Measurements from ENCODE around the gene EHHADH. TPM values are rescaled to one million over a fixed set of nuclear protein-coding genes. Genes with fewer than 3 reads are reported as not detected.

EHHADH gene
- total RNA-seq, 2 donors from 2014 or later, result 2.0 to 3.1 TPM

- DNase-seq (ENCODE audit: low spot score), result no peak
- TF ChIP-seq, protein P1, sequence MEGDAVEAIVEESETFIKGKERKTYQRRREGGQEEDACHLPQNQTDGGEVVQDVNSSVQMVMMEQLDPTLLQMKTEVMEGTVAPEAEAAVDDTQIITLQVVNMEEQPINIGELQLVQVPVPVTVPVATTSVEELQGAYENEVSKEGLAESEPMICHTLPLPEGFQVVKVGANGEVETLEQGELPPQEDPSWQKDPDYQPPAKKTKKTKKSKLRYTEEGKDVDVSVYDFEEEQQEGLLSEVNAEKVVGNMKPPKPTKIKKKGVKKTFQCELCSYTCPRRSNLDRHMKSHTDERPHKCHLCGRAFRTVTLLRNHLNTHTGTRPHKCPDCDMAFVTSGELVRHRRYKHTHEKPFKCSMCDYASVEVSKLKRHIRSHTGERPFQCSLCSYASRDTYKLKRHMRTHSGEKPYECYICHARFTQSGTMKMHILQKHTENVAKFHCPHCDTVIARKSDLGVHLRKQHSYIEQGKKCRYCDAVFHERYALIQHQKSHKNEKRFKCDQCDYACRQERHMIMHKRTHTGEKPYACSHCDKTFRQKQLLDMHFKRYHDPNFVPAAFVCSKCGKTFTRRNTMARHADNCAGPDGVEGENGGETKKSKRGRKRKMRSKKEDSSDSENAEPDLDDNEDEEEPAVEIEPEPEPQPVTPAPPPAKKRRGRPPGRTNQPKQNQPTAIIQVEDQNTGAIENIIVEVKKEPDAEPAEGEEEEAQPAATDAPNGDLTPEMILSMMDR (IDR thresholded peaks at IDR 0.05), result no peak
- Histone ChIP-seq H3K27me3 (replicated peaks; ENCODE audit: insufficient read depth) (no peaks in the 10 kb centered on the region), H3K27ac (no peak overlapping the region), H3K9me3 (no peaks in the 10 kb centered on the region), H3K4me1 (ENCODE audit: control insufficient read depth in 1 of 2, low read depth in 2 of 2) (no peaks in the 10 kb centered on the region), H3K4me3 (no peak overlapping the region), H3K36me3 (no peaks in the 10 kb centered on the region)
- no peak for ATAC-seq (ENCODE audit: insufficient number of reproducible peaks, low FRiP score, low read depth)
Measured at GRCh38 chr3:185199206-185199605, 54.6 kb downstream of the EHHADH start.

DNA sequence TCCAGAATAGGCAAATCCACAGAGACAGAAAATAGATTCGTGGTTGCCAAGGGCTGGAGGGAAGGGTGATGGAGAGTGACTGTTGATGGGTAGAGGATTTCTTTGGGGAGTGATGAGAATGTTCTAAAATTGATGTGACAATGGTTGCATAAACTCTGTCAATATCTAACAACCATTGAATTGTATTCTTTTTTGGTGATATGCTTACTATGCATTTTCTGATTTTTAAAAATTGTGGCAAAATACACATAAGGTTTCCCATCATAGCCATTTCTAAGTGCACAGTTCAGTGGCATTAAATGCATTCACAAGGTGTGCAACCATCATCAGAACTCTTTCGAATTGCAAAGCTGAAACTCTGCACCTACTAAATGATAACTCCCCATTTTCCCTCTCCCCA is 56.8 kb downstream of the EHHADH start:
- TF ChIP-seq, protein P1 (IDR thresholded peaks at IDR 0.05), result no peak
- ATAC-seq (ENCODE audit: insufficient number of reproducible peaks, low FRiP score, low read depth) (no peak), DNase-seq (ENCODE audit: low spot score) (no peak)
- Histone ChIP-seq H3K36me3 (no peaks in the 10 kb centered on the region), H3K9me3 (no peaks in the 10 kb centered on the region), H3K4me1 (ENCODE audit: control insufficient read depth in 1 of 2, low read depth in 2 of 2) (no peaks in the 10 kb centered on the region), H3K27ac (no peak overlapping the region), H3K4me3 (no peak overlapping the region), H3K27me3 (replicated peaks; ENCODE audit: insufficient read depth) (no peaks in the 10 kb centered on the region)

- no peak for DNase-seq (ENCODE audit: low spot score)
- no peaks in the 10 kb centered on the region for H3K4me1 ChIP-seq (ENCODE audit: control insufficient read depth in 1 of 2, low read depth in 2 of 2)
- no peaks in the 10 kb centered on the region for H3K9me3 ChIP-seq
- no peak overlapping the region for H3K27ac ChIP-seq
- H3K36me3 ChIP-seq, result no peaks in the 10 kb centered on the region
- H3K4me3 ChIP-seq, result no peak overlapping the region
- TF ChIP-seq, protein P1 (IDR thresholded peaks at IDR 0.05), result no peak
- ATAC-seq (ENCODE audit: insufficient number of reproducible peaks, low FRiP score, low read depth), result no peak
- no peaks in the 10 kb centered on the region for H3K27me3 ChIP-seq (replicated peaks; ENCODE audit: insufficient read depth)
Measured at GRCh38 chr3:185195652-185196051, 58.2 kb downstream of the EHHADH start.

DNA sequence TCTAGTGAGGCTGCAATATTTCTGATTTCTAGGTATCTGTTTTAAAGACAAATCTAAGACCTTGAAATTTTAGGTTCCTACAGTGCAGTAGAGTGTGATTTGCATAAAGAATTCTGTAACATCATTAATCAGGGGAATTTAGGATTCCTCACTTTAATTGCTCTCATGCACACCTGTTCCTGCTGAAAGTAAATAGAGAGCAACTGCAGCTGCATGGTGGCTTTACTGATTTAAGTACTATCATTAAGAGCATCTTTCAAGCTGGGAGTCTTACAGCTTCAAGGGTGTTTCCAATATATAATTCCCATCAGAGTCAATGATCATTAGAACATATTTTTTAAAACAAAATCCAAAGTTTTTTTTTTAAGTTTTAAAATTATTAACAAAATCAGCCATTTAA is 65.0 kb downstream of the EHHADH start:
- Histone ChIP-seq H3K4me1 (ENCODE audit: control insufficient read depth in 1 of 2, low read depth in 2 of 2) (no peaks in the 10 kb centered on the region), H3K4me3 (no peak overlapping the region), H3K36me3 (no peaks in the 10 kb centered on the region), H3K27ac (no peak overlapping the region), H3K27me3 (replicated peaks; ENCODE audit: insufficient read depth) (no peaks in the 10 kb centered on the region), H3K9me3 (no peaks in the 10 kb centered on the region)
- ATAC-seq (ENCODE audit: insufficient number of reproducible peaks, low FRiP score, low read depth), result no peak
- TF ChIP-seq, protein P1 (IDR thresholded peaks at IDR 0.05), result no peak
- no peak for DNase-seq (ENCODE audit: low spot score)

DNA sequence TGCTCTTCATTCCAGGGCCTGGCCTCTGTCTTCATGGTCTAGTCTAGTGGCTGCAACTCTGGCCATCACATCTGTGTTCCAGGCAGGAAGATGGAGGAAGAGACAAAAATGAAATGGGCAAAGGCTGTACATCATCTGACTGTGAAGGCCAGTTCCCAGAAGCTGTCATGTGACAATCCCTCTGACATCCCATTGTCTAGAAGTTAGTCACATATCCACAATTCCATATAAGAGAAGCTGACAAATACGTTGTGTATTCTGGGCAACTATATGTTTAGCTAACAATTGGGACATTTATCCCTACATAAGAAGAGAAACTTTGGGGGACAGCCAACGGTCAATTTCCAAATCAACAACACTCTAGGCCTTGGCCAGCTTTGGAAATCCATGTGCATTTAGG is 66.5 kb downstream of the EHHADH start:
- TF ChIP-seq, protein P1 (IDR thresholded peaks at IDR 0.05), result no peak
- Histone ChIP-seq H3K9me3 (no peaks in the 10 kb centered on the region), H3K27ac (no peak overlapping the region), H3K4me1 (ENCODE audit: control insufficient read depth in 1 of 2, low read depth in 2 of 2) (no peaks in the 10 kb centered on the region), H3K27me3 (replicated peaks; ENCODE audit: insufficient read depth) (no peaks in the 10 kb centered on the region), H3K36me3 (no peaks in the 10 kb centered on the region), H3K4me3 (no peak overlapping the region)
- no peak for DNase-seq (ENCODE audit: low spot score)
- no peak for ATAC-seq (ENCODE audit: insufficient number of reproducible peaks, low FRiP score, low read depth)
